Glomerular visceral epithelial cell (primary cell): ENCODE data around the gene TUBB8.
"Not testable (repeated sequence)": the region's sequence is repeated elsewhere in the genome, so short reads cannot be mapped to it uniquely, and the experiment has no call there.

Experiments
- DNase-seq: peaks from one replicate; pipeline ENCODE4 v3.0.0-alpha.2; 2016; ENCODE audit errors: extremely low spot score

The TUBB8 gene

DNA sequence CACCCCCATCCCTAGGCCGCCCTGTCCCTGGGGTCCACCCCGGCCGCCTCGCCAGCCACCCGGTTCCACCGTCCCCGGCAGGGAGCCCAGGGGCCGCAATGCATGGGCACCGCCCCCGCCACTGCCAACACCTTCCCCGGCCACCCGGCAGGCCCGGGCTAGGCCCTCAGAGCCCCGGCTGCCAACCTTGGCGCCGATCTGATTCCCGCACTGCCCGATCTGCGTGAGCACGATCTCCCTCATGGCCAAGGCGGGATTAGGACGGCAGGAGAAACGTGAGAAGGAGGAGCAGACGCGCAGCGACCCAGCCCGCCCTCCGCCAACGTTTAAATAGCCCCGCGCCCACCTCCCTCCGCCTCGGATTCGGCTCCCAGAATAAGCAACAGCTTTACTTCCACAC, at the start of gene TUBB8:
TSS of gene TUBB8 (minus strand) at position 301 of the 400 bp plus-strand sequence. CDS start at position 243, 58 bp downstream.
- no peak for DNase-seq

DNA sequence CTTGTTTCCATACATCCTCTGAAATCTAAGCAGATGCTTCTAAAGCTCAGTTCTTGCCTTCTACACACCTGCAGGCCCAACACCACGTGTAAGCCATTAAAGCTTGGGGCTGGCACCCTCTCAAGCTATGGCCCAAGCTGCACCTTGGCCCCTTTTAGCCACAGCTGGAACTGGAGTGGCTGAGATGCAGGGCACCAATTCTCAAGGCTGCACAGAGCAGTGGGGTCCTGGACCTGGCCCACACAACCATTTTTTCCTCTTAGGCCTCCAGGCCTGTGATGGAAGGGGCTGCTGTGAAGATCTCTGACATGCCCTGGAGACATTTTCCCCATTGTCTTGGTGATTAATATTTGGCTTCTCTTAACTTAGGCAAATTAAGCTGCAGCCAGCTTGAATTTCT, 47.4 kb upstream of the TUBB8 start:
- no peak for DNase-seq

DNA sequence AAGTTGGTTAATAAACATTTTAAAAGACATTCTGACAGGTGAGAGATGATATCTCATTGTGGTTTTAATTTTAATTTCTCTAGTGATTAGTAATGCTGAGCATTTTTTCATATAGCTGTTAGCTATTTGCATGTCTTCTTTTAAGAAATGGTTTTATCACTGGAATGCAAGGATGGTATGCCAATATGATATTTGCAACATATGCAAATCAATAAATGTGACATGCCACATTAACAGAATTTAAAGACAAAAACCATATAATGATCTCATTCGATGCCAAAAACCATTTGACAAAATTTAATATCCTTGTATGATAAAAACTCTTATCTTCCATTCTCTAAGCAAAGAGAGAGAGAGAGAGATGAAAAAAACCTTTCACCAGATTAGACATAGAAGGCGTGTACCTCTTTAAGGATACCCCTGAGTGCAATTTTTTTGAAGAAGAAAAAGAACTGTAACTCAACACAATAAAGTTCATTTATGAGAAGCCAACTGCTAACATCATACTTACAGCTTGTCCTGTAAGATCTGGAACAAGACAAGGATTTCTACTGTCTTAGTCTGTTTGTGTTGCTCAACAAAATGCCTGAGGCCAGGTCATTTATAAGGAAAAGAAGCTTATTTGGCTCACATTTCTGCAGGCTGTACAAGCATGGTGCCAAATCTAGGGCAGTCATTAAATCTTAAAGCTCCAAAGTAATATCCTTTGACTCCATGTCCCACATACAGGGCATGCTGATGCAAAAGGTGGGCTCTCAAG, 46.4 kb upstream of the TUBB8 start:
- DNase-seq: no peak

GRCh38 chr10:94613-95012, 45.5 kb upstream of the TUBB8 start:
- DNase-seq: no peak

GRCh38 chr10:92846-93245, 43.8 kb upstream of the TUBB8 start:
- no peak for DNase-seq

DNA sequence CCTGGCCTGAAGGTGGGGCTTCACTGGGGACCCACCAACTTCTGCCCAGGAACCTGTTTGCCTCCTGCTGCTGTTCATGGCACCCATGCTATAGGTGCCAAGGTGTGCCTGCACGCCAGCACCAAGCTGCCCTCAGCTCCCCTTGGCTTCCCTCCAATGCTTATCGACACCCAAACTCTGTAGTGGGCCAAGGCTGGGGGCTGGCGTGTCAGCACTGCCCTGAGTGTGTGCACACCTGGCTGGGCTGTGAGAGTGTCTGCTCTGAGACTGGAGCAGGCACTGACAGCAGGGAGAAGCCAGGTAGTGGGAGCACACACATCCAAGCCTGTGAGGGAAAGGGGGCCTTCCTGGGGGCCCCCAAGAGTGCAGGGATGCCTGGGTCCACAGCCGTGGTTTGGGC, 43.1 kb upstream of the TUBB8 start:
- DNase-seq: no peak

DNA sequence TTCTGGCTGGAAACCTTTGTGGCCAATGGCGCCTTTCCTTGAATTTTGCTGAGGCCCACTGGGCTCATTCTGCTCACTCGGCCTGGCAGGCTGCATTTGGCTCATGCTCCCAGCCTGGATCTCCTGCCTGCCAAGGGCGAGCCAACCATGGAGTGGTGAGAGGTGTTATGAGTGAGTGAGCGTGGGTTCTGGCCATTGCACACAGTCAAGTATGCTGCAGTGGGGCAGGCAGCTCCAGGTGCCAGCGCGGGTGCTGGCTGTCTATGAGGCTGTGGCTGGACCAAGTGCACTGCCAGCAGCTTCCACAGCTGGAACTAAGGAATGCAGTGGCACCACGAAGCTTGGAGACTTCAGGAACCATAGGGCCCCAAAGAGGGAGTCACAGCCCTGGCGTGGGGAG, 42.2 kb upstream of the TUBB8 start:
- no peak for DNase-seq

GRCh38 chr10:90161-90560, 41.1 kb upstream of the TUBB8 start:
- DNase-seq: no peak

- no peak for DNase-seq
These were observed 40.2 kb upstream of the TUBB8 start for GRCh38 chr10:89248-89647.

GRCh38 chr10:88253-88652, 39.2 kb upstream of the TUBB8 start:
- no peak for DNase-seq

GRCh38 chr10:87177-88080, 38.3 kb upstream of the TUBB8 start:
- DNase-seq: no peak

DNA sequence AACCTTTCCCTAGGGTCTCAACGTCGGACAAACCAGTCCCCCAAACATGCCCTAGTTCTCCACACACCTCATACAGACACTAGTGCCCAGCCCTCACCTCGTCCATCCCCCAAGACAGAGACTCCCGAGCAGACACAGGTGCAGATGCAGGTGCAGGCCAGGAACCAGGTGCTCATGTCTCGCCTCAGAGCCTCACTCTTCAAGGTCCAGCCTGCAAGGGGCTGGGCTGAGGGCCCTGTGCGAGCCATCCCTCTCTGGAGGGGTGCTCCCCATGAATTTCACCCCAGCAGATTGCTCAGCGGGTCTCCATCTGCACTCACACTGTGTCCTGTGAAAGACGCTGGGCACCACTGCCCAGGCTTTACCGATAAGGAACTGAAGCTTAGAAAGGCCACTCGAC, 36.9 kb upstream of the TUBB8 start:
- no peak for DNase-seq

DNA sequence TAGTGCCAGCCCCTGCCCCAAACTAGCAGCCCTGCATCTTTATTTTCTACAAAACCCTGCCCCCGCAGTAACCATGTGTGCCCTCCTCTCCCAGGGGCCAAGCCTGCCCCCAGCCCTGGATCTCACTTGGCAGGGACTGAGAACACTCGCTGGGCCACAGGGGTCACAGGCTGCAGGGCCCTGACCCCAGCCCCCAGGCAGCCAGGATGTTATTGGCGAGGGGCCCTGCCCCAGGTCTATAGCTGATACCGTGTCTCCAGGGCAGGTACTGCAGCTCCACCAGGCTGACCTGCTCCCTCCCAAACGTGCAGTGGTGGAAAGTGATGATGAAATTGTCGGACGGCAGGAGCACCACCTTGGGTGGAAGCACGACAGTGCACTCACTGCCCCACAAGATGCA, 35.9 kb upstream of the TUBB8 start:
- DNase-seq: no peak

GRCh38 chr10:83930-84530, 34.9 kb upstream of the TUBB8 start:
- DNase-seq: no peak

GRCh38 chr10:80477-81105, 31.5 kb upstream of the TUBB8 start:
- DNase-seq: no peak

- no peak for DNase-seq
These were observed 30.6 kb upstream of the TUBB8 start for GRCh38 chr10:79532-80215.

DNA sequence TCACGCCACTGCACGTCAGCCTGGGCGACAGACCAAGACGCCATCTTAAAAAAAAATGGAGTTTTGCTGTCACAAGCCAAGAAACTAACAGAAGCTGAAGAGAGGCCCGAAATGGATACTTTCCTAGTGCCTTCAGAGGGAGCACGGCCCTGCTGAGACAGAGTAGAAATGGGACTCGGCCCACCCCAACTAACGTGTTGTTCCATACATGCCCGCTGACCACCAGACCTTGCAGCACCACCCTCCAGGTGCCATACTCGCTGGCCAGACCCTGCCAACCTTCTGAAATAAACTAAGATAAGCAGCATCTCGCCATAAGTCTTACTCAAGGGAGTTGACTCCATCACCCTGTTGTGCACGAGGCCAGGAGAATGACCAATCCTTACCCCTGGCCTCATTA, 29.5 kb upstream of the TUBB8 start:
- DNase-seq: no peak

DNA sequence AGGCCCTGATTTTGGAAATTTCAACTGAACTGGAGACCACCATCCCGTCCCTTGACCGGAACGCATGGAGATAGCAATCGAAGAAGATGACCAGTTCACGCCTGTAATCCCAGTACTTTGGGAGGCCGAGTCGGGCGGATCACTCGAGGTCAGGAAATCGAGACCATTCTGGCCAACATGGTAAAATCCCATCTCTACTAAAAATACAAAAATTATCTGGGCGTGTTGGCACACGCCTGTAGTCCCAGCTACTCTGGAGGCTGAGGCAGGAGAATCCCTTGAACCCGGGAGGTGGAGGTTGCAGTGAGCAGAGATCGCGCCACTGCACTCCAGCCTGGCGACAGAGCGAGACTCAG, 25.1 kb upstream of the TUBB8 start:
- DNase-seq: not testable (repeated sequence)

GRCh38 chr10:73543-74265, 24.6 kb upstream of the TUBB8 start:
- DNase-seq: peak; percentile 48

DNA sequence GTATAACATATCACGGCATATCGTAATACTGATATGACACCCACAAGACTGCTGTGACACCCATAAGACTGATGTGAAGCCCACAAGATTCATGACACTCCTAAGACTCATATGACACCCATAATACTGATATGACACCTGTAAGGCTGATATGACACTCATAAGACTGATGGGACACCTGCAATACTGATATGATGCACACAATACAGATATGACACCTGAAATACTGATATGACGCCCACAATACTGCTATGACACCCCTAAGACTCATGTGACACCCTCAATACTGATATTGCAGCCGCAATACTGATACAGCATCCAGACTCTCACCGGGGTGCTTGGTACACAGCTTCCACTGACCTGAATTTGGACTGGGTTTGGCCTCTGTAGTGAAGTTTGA, 19.1 kb upstream of the TUBB8 start:
- DNase-seq: not testable (repeated sequence)

GRCh38 chr10:49926-50325, 830 bp upstream of the TUBB8 start:
- DNase-seq: not testable (repeated sequence)
